Spinal cord (tissue), 10 donors: ENCODE data around the gene PCAT6. TPM values are rescaled to one million over a fixed set of nuclear protein-coding genes. Genes with fewer than 3 reads are reported as not detected.

ENCODE experiments used
- DNase-seq, 6 donors: peaks; one replicate each; pipeline versions ENCODE4 v3.0.0 to v3.0.0-alpha.2; 2013 to 2015; ENCODE audit warnings: low spot score in 6 of 6, low read depth in 4 of 6
- H3K27ac ChIP-seq: one replicate; pipeline ENCODE4 v1.5.1; 2013; ENCODE audit warnings: low read depth, low read length, control low read depth
- H3K27me3 ChIP-seq: one replicate; pipeline ENCODE4 v1.6.1; 2013; ENCODE audit warnings: low read length; ENCODE audit not compliant: control insufficient read depth, insufficient read depth
- H3K36me3 ChIP-seq: one replicate; pipeline ENCODE4 v1.6.1; 2013; ENCODE audit warnings: low read length; ENCODE audit not compliant: control insufficient read depth, insufficient read depth
- H3K4me1 ChIP-seq: one replicate; pipeline ENCODE4 v1.6.1; 2013; ENCODE audit warnings: low read length; ENCODE audit not compliant: control insufficient read depth, insufficient read depth
- H3K4me3 ChIP-seq: one replicate; pipeline ENCODE4 v1.5.1; 2013; ENCODE audit warnings: low read depth, low read length, control low read depth
- H3K9me3 ChIP-seq: one replicate; pipeline ENCODE4 v1.6.1; 2013; ENCODE audit warnings: low read length; ENCODE audit not compliant: control insufficient read depth, insufficient read depth
- WGBS: methylation state at CpG from one replicate; pipeline ENCODE4 v1.1.5; 2013; ENCODE audit warnings: missing lambda C conversion rate; ENCODE audit not compliant: insufficient coverage; 5-methylcytosine and 5-hydroxymethylcytosine counted together
- polyA plus RNA-seq, 2 donors: library from polyadenylated mRNA; unstranded; fragments of 120-200 nt; gene quantifications; one replicate each; pipeline ENCODE4 v1.2.1, GENCODE V29; 2013; ENCODE audit not compliant: insufficient read length in 2 of 2
- total RNA-seq, 2 donors: library from RNA; depleted of rRNA in 1 of 2; stranded (reverse); fragments of 120-200 nt in 1 of 2; fragments of >200 nt in 1 of 2; gene quantifications; one replicate each; pipeline versions ENCODE4 v1.2.3 to v1.2.4, GENCODE V29; 2013 to 2014
- donor health status: healthy.

The PCAT6 gene
- total and polyA plus RNA-seq, 4 donors, result 0.88 to 6.9 (median 5.9) TPM; not detected in 1

- Histone ChIP-seq H3K4me1 (peaks cover 11% of the 10 kb centered on the region), H3K36me3 (no peaks in the 10 kb centered on the region), H3K9me3 (no peaks in the 10 kb centered on the region), H3K27me3 (no peaks in the 10 kb centered on the region), H3K4me3 (peak overlapping the region; percentile 62), H3K27ac (peak overlapping the region; percentile 48)
- WGBS, result 15% methylated on average over 4 of the region's 7 CpGs
- peak in 2 of 6 donors; percentile 17 to 54 for DNase-seq
Measured at GRCh38 chr1:202805886-202806844, 4.6 kb upstream of the PCAT6 start.

GRCh38 chr1:202806845-202807450 lies 3.8 kb upstream of the PCAT6 start:
- Histone ChIP-seq H3K27me3 (no peaks in the 10 kb centered on the region), H3K9me3 (no peaks in the 10 kb centered on the region), H3K4me3 (peak overlapping the region; percentile 62), H3K27ac (peak overlapping the region; percentile 48), H3K36me3 (no peaks in the 10 kb centered on the region), H3K4me1 (peaks cover 19% of the 10 kb centered on the region)
- WGBS, result under 1% methylated on average over 46 of the region's 51 CpGs
- peak in 4 of 6 donors; percentile 15 to 57 (median 40) for DNase-seq

GRCh38 chr1:202807451-202807925 lies 3.3 kb upstream of the PCAT6 start:
- Histone ChIP-seq H3K27ac (peak overlapping the region; percentile 69), H3K9me3 (no peaks in the 10 kb centered on the region), H3K4me1 (peaks cover 22% of the 10 kb centered on the region), H3K36me3 (no peaks in the 10 kb centered on the region), H3K4me3 (peak overlapping the region; percentile 62), H3K27me3 (no peaks in the 10 kb centered on the region)
- DNase-seq, result peak in 4 of 6 donors; percentile 13 to 78 (median 48)
- WGBS, result 0% methylated on average over 35 of the region's 45 CpGs

- Histone ChIP-seq H3K4me1 (peaks cover 22% of the 10 kb centered on the region), H3K27ac (peak within 1 kb of the TSS; percentile 69), H3K36me3 (no peaks in the 10 kb centered on the region), H3K27me3 (no peaks in the 10 kb centered on the region), H3K9me3 (no peaks in the 10 kb centered on the region), H3K4me3 (peak within 1 kb of the TSS; percentile 62)
- under 1% methylated on average over 58 of the region's 84 CpGs for WGBS
- peak in 5 of 6 donors; percentile 61 to 92 (median 74) for DNase-seq
Measured at GRCh38 chr1:202807926-202808757, 2.6 kb upstream of the PCAT6 start, which contains the start of gene KDM5B. TSS of gene KDM5B (minus strand) at chr1:202808421. CDS start at chr1:202808305, 116 bp downstream.

- Histone ChIP-seq H3K27me3 (no peaks in the 10 kb centered on the region), H3K9me3 (no peaks in the 10 kb centered on the region), H3K27ac (peak overlapping the region; percentile 15), H3K4me3 (no peak overlapping the region), H3K36me3 (no peaks in the 10 kb centered on the region), H3K4me1 (peaks cover 19% of the 10 kb centered on the region)
- peak in 1 of 6 donors; percentile 15 for DNase-seq
- 19% methylated on average over 6 of the region's 15 CpGs for WGBS
Measured at GRCh38 chr1:202809597-202810159, 1.1 kb upstream of the PCAT6 start.

- no peak for DNase-seq
- Histone ChIP-seq H3K27me3 (no peaks in the 10 kb centered on the region), H3K36me3 (no peaks in the 10 kb centered on the region), H3K4me1 (peaks cover 18% of the 10 kb centered on the region), H3K9me3 (no peaks in the 10 kb centered on the region), H3K27ac (peak overlapping the region; percentile 89), H3K4me3 (peak overlapping the region; percentile 94)
- WGBS, result 5% methylated on average over 9 of the region's 13 CpGs
Measured at GRCh38 chr1:202810193-202810614, 550 bp upstream of the PCAT6 start.

GRCh38 chr1:202811296-202812175 lies 782 bp downstream of the PCAT6 start:
- DNase-seq, result peak in 1 of 6 donors; percentile 43
- H3K27ac ChIP-seq, result peak overlapping the region; percentile 89

GRCh38 chr1:202812176-202813026 lies 1.6 kb downstream of the PCAT6 start:
- Histone ChIP-seq H3K9me3 (no peaks in the 10 kb centered on the region), H3K27ac (no peak overlapping the region), H3K4me1 (peaks cover 18% of the 10 kb centered on the region), H3K36me3 (no peaks in the 10 kb centered on the region), H3K27me3 (no peaks in the 10 kb centered on the region), H3K4me3 (no peak overlapping the region)
- no peak for DNase-seq
- 57% methylated on average over 6 of the region's 9 CpGs for WGBS

More at GRCh38 chr1:202811296-202812175, 782 bp downstream of the PCAT6 start:
- WGBS, result under 1% methylated on average over 36 of the region's 43 CpGs
- H3K9me3 ChIP-seq, result no peaks in the 10 kb centered on the region
- H3K4me1 ChIP-seq, result peaks cover 18% of the 10 kb centered on the region
- peak overlapping the region; percentile 94 for H3K4me3 ChIP-seq
- no peaks in the 10 kb centered on the region for H3K36me3 ChIP-seq
- H3K27me3 ChIP-seq, result no peaks in the 10 kb centered on the region
